ENCODE results near the gene PCYT1A.
A peak's percentile ranks its signal among the peaks of the same experiment; 100 is the strongest.

PCYT1A gene

GRCh38 chr3:196236223-196236622, 51.3 kb downstream of the PCYT1A start:
- no peak for DNase-seq (ENCODE audit: low spot score)

GRCh38 chr3:196235452-196236122, 51.9 kb downstream of the PCYT1A start:
- no peak for DNase-seq (ENCODE audit: low spot score)

- no peak for DNase-seq (ENCODE audit: low spot score)
These were observed 54.7 kb downstream of the PCYT1A start for GRCh38 chr3:196232882-196233251.

- no peak for DNase-seq (ENCODE audit: low spot score)
These were observed 55.2 kb downstream of the PCYT1A start for GRCh38 chr3:196232154-196232881.

- no peak for DNase-seq (ENCODE audit: low spot score)
These were observed 59.7 kb downstream of the PCYT1A start for GRCh38 chr3:196227629-196228493.

- DNase-seq (ENCODE audit: low spot score), result no peak
These were observed 60.4 kb downstream of the PCYT1A start for GRCh38 chr3:196227121-196227561.

GRCh38 chr3:196225763-196226364, 61.7 kb downstream of the PCYT1A start:
- DNase-seq (ENCODE audit: low spot score), result no peak

GRCh38 chr3:196225086-196225485, 62.4 kb downstream of the PCYT1A start:
- no peak for DNase-seq (ENCODE audit: low spot score)

GRCh38 chr3:196222876-196223595, 64.5 kb downstream of the PCYT1A start:
- DNase-seq (ENCODE audit: low spot score), result no peak

- DNase-seq (ENCODE audit: low spot score), result no peak
These were observed 66.5 kb downstream of the PCYT1A start for GRCh38 chr3:196220991-196221390.

GRCh38 chr3:196220587-196220986, 66.9 kb downstream of the PCYT1A start:
- no peak for DNase-seq (ENCODE audit: low spot score)

GRCh38 chr3:196219970-196220311, 67.6 kb downstream of the PCYT1A start:
- no peak for DNase-seq (ENCODE audit: low spot score)

- DNase-seq (ENCODE audit: low spot score), result peak; percentile 18
These were observed 68.1 kb downstream of the PCYT1A start for GRCh38 chr3:196219194-196219969.

- no peak for DNase-seq (ENCODE audit: low spot score)
These were observed 69.3 kb downstream of the PCYT1A start for GRCh38 chr3:196218155-196218712.

- DNase-seq (ENCODE audit: low spot score), result no peak
These were observed 70.0 kb downstream of the PCYT1A start for GRCh38 chr3:196217307-196218154.

GRCh38 chr3:196216681-196217211, 70.8 kb downstream of the PCYT1A start:
- DNase-seq (ENCODE audit: low spot score), result no peak

GRCh38 chr3:196216089-196216564, 71.4 kb downstream of the PCYT1A start, which contains the start of gene SLC51A:
TSS of gene SLC51A (plus strand) at chr3:196216534. CDS start at chr3:196216713, 179 bp downstream.
- DNase-seq (ENCODE audit: low spot score), result no peak

- no peak for DNase-seq (ENCODE audit: low spot score)
These were observed 72.0 kb downstream of the PCYT1A start for GRCh38 chr3:196215493-196216020.
